Motor neuron (in vitro differentiated cells): Measurements from ENCODE around the gene TMEM204. TPM values are rescaled to one million over a fixed set of nuclear protein-coding genes. Genes with fewer than 3 reads are reported as not detected.

Experiments used
- ATAC-seq, 8 experiments: fragments of 200-7000 bp; cut with Tn5 transposase; replicated peaks in 6 of 8; 2 replicates each; pipeline ENCODE4 v1.8.0; 2021; ENCODE audit warnings: mild to moderate bottlenecking in 8 of 8, moderate library complexity in 8 of 8
- H3K27ac ChIP-seq, 2 donors: fragments of 250-450 bp; sonication (Bioruptor Pico); 2 replicates each; pipeline ENCODE4 v1.9.0; 2021; ENCODE audit warnings: antibody characterized with exemption in 2 of 2, mild to moderate bottlenecking in 2 of 2, moderate library complexity in 1 of 2
- H3K4me1 ChIP-seq, 2 donors: fragments of 250-450 bp; sonication (Bioruptor Pico); replicated peaks in 1 of 2; 2 replicates each; pipeline ENCODE4 v1.6.1; 2021; ENCODE audit warnings: antibody characterized with exemption in 2 of 2, mild to moderate bottlenecking in 2 of 2, moderate library complexity in 1 of 2
- H3K4me3 ChIP-seq, 5 donors: fragments of 250-450 bp; sonication (Bioruptor Pico); 2 replicates each; pipeline ENCODE4 v1.9.0; 2021; ENCODE audit warnings: antibody characterized with exemption in 5 of 5, mild to moderate bottlenecking in 5 of 5, moderate library complexity in 4 of 5
- WGBS, 10 experiments: fragments of 450-650 bp; shearing (Covaris generic); methylation state at CpG; one replicate each; pipeline ENCODE4 v1.0.0; 2022; 5-methylcytosine and 5-hydroxymethylcytosine counted together
- in situ Hi-C, 9 experiments: fragments of 400-800 bp; cut with MboI; loops; one replicate each; pipeline ENCODE4 v1.15.0; 2021; ENCODE audit warnings: low sequenced_read_pairs in 9 of 9, low pct_unique_long_range_greater_than_20kb in 2 of 9; ENCODE audit not compliant: unreplicated experiment in 9 of 9
- total RNA-seq, 8 experiments: library from RNA; unstranded; fragments of 300-600 nt; gene quantifications; 2 replicates each; pipeline versions ENCODE4 v1.2.3 to v1.2.4, GENCODE V29; 2022

The TMEM204 gene
- total RNA-seq, 8 experiments from 2014 or later, result 0.05 to 3.0 (median 0.71) TPM; not detected in 1

- 53 to 100% (median 90%) methylated on average over 2 to 5 of the region's 41 CpGs; no CpG with 5 or more reads in 2 of the 10 experiments for WGBS, 10 experiments
- in situ Hi-C loops, result no loop called here
- no peak for ATAC-seq
- Histone ChIP-seq H3K27ac (no peak overlapping the region), H3K4me3 (no peak overlapping the region), H3K4me1 (peaks cover 0 to 8% of the 10 kb centered on the region in 2 donors)
These were observed 8.1 kb downstream of the TMEM204 start for GRCh38 chr16:1541293-1542165.

- no peak overlapping the region for H3K4me3 ChIP-seq
- ATAC-seq, result no peak
- no peak overlapping the region for H3K27ac ChIP-seq
- H3K4me1 ChIP-seq, result peaks cover 0 to 8% of the 10 kb centered on the region in 2 donors
- whole genome bisulfite sequencing, 10 experiments, result 67 to 100% methylated on average over 2 of the region's 2 CpGs; no CpG with 5 or more reads in 8 of the 10 experiments
- in situ Hi-C loops, result no loop called here
These were observed 8.7 kb downstream of the TMEM204 start for GRCh38 chr16:1542166-1542500.

GRCh38 chr16:1542533-1542932 lies 9.1 kb downstream of the TMEM204 start:
- 60 to 93% (median 88%) methylated on average over 1 to 7 of the region's 18 CpGs; no CpG with 5 or more reads in 4 of the 10 experiments for WGBS, 10 experiments
- no peak overlapping the region for H3K27ac ChIP-seq
- in situ Hi-C loops, result no loop called here
- ATAC-seq, result no peak
- peaks cover 0 to 8% of the 10 kb centered on the region in 2 donors for H3K4me1 ChIP-seq
- H3K4me3 ChIP-seq, result no peak overlapping the region

- in situ Hi-C loops, result no loop called here
- peak in 7 of 8 experiments; percentile 49 to 93 (median 75) for ATAC-seq
- 22 to 93% (median 58%) methylated on average over 2 to 10 of the region's 30 CpGs for WGBS, 10 experiments
These were observed 9.8 kb downstream of the TMEM204 start for GRCh38 chr16:1543085-1543896.

DNA sequence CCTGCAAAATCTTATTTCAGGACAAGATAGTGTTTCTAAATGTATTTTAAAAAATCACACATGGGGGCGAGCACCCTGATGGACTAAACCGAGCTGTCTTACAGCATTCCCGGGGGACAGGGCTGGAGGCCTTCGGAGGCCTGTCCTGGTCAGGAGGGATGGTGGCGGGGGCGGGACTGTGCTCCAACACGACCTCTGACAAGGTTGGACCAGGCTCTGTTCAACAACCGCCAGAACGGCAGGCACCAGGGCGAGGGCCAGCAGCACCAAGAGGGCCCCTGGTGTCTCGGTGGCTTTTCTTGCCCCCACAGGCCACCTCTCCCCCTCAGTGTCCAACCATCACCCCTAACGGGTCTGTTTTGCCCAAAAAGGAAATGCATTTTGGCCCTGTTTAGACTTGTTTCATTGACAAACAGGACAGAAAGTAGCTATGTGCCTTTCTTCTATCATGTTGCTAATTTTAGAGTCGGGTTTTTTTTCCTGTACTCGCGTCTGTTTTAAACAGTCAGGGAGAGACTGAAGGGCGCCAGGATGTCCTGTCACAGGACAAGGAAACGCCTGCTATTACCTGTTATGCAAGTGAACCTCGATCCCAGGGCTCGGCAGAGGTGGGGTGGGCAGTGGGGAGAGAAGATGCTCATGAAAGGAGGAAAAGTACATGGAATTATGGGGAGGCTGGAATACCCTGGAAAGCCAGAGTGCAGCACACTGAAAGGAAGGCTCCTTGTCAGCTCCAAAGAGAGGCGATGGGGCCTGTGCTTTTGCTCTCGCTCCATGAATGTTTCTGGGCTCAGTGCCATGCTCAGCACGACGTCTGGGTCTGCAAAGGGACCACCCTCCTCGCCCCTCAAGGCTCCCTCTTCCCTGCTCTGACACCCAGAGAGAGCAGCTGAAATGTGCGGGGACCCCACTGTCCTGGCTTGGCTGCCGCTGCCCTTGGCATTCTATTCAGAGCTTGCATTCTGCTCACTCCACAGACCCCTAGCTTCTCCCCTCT lies 11.9 kb downstream of the TMEM204 start:
- 54 to 100% (median 90%) methylated on average over 2 to 15 of the region's 26 CpGs; no CpG with 5 or more reads in 2 of the 10 experiments for WGBS, 10 experiments
- no peak for ATAC-seq
- H3K4me3 ChIP-seq, result no peak overlapping the region
- H3K27ac ChIP-seq, result no peak overlapping the region
- in situ Hi-C loops, result no loop called here
- peaks cover 0 to 8% of the 10 kb centered on the region in 2 donors for H3K4me1 ChIP-seq

More at GRCh38 chr16:1543085-1543896, 9.8 kb downstream of the TMEM204 start:
- H3K27ac ChIP-seq, result no peak overlapping the region
- peaks cover 0 to 8% of the 10 kb centered on the region in 2 donors for H3K4me1 ChIP-seq
- no peak overlapping the region for H3K4me3 ChIP-seq

GRCh38 chr16:1546430-1546829 lies 13.0 kb downstream of the TMEM204 start:
- 92 to 100% methylated on average over 7 of the region's 16 CpGs; no CpG with 5 or more reads in 8 of the 10 experiments for WGBS, 10 experiments
- in situ Hi-C loops, result no loop called here
- H3K4me3 ChIP-seq, result no peak overlapping the region
- ATAC-seq, result no peak
- H3K4me1 ChIP-seq, result peaks cover 0 to 8% of the 10 kb centered on the region in 2 donors
- no peak overlapping the region for H3K27ac ChIP-seq

DNA sequence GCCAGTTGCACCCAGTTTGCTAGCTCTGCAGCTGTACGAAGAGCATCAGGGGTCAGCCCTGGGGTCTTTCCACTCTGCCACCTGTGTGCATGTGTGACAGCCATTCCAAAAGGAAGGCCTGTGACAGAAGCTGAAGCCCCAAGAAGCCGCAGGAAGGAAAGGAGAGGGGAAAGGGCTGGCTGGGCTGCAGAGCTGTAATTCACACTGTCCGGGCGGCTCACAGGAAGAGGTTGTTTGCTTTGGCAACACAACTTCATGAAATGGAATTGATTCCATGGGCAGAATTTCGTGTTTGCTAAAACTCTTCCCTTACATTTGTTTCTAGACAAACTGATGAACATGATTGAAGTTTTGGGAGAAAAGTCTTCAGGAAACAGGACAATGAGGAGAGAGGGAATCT lies 14.8 kb downstream of the TMEM204 start:
- Histone ChIP-seq H3K4me3 (no peak overlapping the region), H3K27ac (no peak overlapping the region), H3K4me1 (peaks cover 0 to 8% of the 10 kb centered on the region in 2 donors)
- no peak for ATAC-seq
- in situ Hi-C loops, result no loop called here
- WGBS, 10 experiments, result 80 to 100% (median 94%) methylated on average over 1 to 5 of the region's 5 CpGs; no CpG with 5 or more reads in 1 of the 10 experiments

DNA sequence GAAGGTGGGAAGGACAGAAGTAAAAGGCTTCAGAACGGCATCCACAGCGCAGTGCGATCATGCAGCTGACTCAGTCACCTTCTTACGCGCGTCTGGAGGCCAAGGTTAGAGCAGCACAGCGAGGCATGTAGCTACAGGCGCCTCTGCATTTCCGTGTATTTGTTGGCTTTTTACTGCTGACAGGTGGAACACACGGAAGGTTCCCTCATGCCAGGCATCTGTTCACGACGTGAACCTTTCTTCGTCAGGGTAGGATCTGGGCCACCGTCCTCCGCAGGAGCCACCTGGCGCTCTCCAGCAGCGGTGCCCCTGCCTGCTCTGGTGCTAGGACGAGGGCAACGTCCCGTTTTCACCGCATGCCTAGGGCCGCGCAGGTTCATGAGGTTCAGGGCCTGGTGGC lies 15.3 kb downstream of the TMEM204 start:
- no peak for ATAC-seq
- in situ Hi-C loops, result no loop called here
- Histone ChIP-seq H3K4me1 (peaks cover 0 to 3% of the 10 kb centered on the region in 2 donors), H3K4me3 (no peak overlapping the region), H3K27ac (no peak overlapping the region)
- WGBS, 10 experiments, result 80 to 100% (median 93%) methylated on average over 1 to 18 of the region's 23 CpGs; no CpG with 5 or more reads in 4 of the 10 experiments

DNA sequence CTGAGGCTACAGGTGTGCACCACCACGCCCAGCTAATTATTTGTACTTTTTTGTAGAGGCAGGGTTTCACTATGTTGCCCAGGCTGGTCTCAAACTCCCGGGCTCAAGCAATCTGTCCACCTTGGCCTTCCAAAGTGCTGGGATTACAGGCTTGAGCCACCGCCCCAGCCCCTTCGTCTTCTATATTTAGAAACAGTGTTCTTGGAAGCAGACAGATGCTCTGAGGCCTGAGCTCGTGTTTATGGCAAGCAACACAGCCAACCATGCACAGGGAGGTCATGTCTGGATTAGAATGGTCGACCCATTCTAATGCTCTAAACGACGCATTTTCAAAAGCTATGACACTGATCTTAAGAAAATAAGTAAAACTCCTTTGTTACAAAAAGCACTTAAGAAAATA lies 16.6 kb downstream of the TMEM204 start:
- Histone ChIP-seq H3K27ac (no peak overlapping the region), H3K4me3 (no peak overlapping the region), H3K4me1 (no peaks in the 10 kb centered on the region)
- ATAC-seq, result no peak
- 0 to 100% (median 84%) methylated on average over 1 to 8 of the region's 8 CpGs; no CpG with 5 or more reads in 1 of the 10 experiments for WGBS, 10 experiments
- in situ Hi-C loops, result no loop called here

DNA sequence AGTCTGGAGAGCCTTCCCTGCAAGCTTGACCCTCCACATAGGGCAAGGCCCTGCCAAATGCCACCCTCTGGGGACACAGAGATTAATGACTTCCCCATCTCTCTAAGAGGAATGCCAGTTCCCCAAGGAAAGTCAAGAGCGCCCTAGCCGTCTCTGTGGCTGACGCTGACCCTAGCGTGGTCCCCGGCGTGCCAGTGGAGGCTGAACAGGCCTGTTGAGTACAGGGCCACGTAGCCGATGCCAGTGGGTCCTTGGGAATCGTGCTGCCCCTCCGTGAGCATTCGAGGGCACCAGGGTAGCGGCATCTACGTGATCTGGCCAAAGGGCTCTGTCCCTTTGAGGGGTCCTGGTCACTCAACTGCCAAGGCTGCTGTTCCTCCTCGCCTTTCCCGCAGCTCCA lies 17.2 kb downstream of the TMEM204 start:
- no peak for ATAC-seq
- Histone ChIP-seq H3K4me3 (no peak overlapping the region), H3K4me1 (no peaks in the 10 kb centered on the region), H3K27ac (no peak overlapping the region)
- 80 to 100% (median 95%) methylated on average over 1 to 13 of the region's 15 CpGs; no CpG with 5 or more reads in 6 of the 10 experiments for WGBS, 10 experiments
- in situ Hi-C loops, result no loop called here

DNA sequence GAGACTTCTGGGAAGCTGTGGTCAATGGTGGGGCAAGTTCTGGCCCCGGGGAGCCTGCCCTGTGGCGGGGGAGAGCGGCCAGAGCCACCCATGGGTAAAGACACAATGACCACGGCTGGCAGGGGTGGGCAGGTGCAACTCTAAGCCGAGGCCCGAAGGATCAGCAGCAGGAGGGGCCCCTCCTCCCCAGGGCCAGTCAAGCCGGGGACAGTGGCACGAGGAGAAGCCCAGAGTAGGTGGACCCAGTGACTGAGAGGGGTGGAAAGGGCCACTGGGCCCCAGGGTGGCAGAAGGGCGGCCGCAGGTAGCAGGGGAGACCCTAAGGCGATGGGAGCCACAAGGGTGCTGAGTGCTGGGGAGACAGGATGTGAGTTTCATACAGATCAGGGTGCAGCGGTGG lies 17.7 kb downstream of the TMEM204 start:
- H3K4me3 ChIP-seq, result no peak overlapping the region
- H3K4me1 ChIP-seq, result no peaks in the 10 kb centered on the region
- no peak overlapping the region for H3K27ac ChIP-seq
- in situ Hi-C loops, result no loop called here
- WGBS, 10 experiments, result 100% methylated on average over 1 to 6 of the region's 12 CpGs; no CpG with 5 or more reads in 7 of the 10 experiments
- ATAC-seq, result no peak

DNA sequence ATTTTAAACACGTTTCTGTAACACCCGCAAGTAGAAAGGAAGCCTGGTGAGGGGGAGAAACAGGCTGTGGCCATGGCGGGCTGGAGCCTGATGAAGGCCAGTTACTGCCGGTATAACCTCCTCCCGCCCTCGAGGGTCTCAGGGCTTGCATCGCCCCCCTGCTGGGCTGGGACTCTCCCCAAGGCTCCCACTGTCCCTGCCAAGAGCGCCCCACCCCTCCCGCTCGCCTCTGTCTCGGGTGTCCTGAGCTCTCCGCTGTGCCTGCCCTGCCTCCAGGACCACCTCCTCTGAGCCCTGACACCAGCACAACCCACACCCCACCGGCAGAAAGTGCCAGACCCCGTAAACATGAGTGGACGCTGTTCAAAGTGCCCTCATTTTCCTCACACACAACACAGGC lies 18.7 kb downstream of the TMEM204 start:
- no peak for ATAC-seq
- Histone ChIP-seq H3K27ac (no peak overlapping the region), H3K4me1 (no peaks in the 10 kb centered on the region), H3K4me3 (no peak overlapping the region)
- in situ Hi-C loops, result no loop called here
- WGBS, 10 experiments, result 70 to 100% (median 95%) methylated on average over 2 to 4 of the region's 15 CpGs; no CpG with 5 or more reads in 4 of the 10 experiments
